NT2/D1 (cell line): ENCODE results near the gene FTSJ3.
"Not testable (repeated sequence)": the region's sequence is repeated elsewhere in the genome, so short reads cannot be mapped to it uniquely, and the experiment has no call there.

ENCODE experiments used
- DNase-seq: peaks from one replicate; pipeline ENCODE4 v3.0.0-alpha.2; 2011; ENCODE audit warnings: low read depth, low spot score
- H3K27me3 ChIP-seq: 2 replicates; pipeline ENCODE4 v1.6.0; 2011; ENCODE audit warnings: mild to moderate bottlenecking; ENCODE audit not compliant: insufficient read length, insufficient read depth
- H3K36me3 ChIP-seq: 2 replicates; pipeline ENCODE4 v1.6.1; 2011; ENCODE audit warnings: mild to moderate bottlenecking, low read length, mixed read lengths; ENCODE audit not compliant: insufficient read depth, insufficient read length
- H3K4me1 ChIP-seq: 2 replicates; pipeline ENCODE4 v1.5.1; 2011; ENCODE audit not compliant: insufficient read depth, insufficient read length
- H3K4me3 ChIP-seq: 2 replicates; pipeline ENCODE4 v1.5.1; 2011; ENCODE audit warnings: low read depth; ENCODE audit not compliant: insufficient read length
- H3K9ac ChIP-seq: 2 replicates; pipeline ENCODE4 v1.6.0; 2011; ENCODE audit warnings: low read depth; ENCODE audit not compliant: insufficient read length
- H3K9me3 ChIP-seq: 2 replicates; pipeline ENCODE4 v1.5.1; 2011; ENCODE audit warnings: mild to moderate bottlenecking, low read length; ENCODE audit not compliant: insufficient read depth
- SUZ12 ChIP-seq: IDR thresholded peaks from 2 replicates; pipeline ENCODE4 v1.6.1; 2011; ENCODE audit not compliant: insufficient read length, insufficient read depth; ENCODE audit errors: extremely low read depth
- YY1 ChIP-seq: IDR thresholded peaks from 2 replicates; pipeline ENCODE4 v1.6.1; 2011; ENCODE audit not compliant: insufficient read length, insufficient read depth
- ZNF274 ChIP-seq: IDR thresholded peaks from 2 replicates; pipeline ENCODE4 v1.6.1; 2011; ENCODE audit warnings: mild to moderate bottlenecking, low read depth, low read length

Gene FTSJ3

DNA sequence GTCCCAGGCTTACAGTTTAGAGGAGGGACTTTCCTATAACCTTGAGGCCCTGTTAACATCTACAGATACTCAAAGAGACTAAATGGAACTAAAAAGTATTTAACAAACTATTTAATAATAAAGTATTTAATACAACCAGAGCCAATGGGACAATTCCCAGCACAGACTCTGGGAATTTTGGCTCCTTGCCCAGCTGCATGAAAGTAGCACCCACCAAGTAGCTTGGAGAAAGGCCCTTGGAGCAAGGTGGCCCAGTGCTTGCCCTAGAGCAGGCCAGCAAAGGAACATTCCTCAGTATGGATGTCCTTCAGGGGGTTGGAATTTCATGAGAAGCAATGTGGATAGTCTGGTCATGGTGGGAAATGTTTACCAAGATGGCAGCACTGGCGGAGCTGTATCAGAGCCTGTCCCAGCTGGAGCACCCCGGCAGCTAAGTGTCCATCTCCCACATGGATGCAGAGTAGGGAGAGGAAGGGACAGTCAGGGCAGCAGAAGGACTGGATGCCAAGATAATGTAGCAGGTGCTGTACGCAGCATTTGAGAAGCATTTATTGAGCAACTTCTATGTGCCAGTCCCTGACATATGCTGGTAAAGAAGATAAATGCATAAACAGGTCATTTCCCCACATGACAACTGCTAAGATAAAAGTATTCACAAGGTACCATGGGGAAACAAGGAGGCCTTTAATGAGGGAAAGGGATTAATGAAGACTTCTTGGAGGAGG, 20.2 kb upstream of the FTSJ3 start:
- no peak for DNase-seq
- Histone ChIP-seq H3K4me3 (no peak overlapping the region), H3K36me3 (no peaks in the 10 kb centered on the region), H3K4me1 (no peaks in the 10 kb centered on the region), H3K9ac (no peak overlapping the region), H3K27me3 (peaks cover 12% of the 10 kb centered on the region), H3K9me3 (peaks cover 14% of the 10 kb centered on the region)
- no peak for TF ChIP-seq SUZ12
- no peak for TF ChIP-seq ZNF274
- TF ChIP-seq YY1: no peak

DNA sequence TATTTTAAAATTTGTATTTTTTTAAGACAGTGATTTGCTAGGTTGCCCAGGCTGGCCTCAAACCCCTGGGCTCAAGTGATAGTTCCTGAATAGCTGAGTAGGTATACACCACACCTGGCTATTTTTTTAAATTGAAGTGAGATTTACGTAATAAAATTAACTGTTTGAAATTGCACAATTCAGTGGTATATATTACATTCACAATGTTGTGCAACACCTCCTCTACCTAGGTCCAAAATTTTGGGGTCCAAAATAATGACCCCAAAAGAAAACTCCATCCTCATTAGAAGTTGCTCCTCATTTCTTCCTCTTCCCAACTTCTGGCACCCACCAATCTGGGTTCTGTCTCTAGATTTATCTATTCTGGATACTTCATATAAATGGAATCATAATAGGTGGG, 18.0 kb upstream of the FTSJ3 start:
- peaks cover 14% of the 10 kb centered on the region for H3K9me3 ChIP-seq
- DNase-seq: no peak
- TF ChIP-seq SUZ12: no peak
- no peak for TF ChIP-seq ZNF274
- TF ChIP-seq YY1: no peak
- peaks cover 6% of the 10 kb centered on the region for H3K4me1 ChIP-seq
- H3K4me3 ChIP-seq: no peak overlapping the region
- H3K27me3 ChIP-seq: peaks cover 12% of the 10 kb centered on the region
- no peak overlapping the region for H3K9ac ChIP-seq
- H3K36me3 ChIP-seq: peaks cover under 1% of the 10 kb centered on the region

DNA sequence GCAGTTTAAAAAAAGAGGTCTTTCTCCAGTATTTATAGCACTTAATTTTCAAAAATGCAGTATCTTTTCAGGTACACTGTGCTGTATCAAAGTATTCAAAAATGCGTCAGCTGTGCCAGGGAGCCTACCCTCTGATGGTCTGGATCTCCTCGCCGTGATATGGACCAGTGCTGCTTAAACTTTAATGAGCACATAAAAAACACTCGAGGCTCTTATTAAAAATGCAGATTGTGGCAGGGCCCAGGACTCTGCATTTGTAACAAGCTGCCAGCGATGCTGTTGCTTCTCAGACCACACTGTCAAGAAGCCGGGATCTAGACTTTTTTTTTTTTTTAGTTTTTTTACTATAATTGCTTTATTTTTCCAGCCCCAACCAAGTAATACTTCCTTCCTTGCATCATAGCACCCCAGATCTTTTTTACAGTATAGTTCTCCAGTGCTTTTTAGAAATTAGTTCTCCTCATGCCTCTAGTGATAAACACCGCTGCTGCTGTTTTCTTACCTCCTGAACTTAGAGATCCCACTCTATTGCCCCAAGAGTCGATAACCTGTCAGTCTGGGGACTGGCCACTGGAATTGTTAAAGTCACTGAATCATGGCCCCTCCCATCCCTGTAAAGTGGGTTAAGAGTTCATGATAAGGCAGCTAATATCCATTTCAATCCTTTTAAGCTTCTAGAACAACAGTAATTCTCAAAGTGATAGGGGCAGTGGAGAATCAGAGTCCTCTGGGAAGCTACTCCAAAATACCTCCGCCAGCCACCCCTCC, 16.6 kb upstream of the FTSJ3 start:
- Histone ChIP-seq H3K9me3 (peaks cover 14% of the 10 kb centered on the region), H3K36me3 (peaks cover 3% of the 10 kb centered on the region), H3K27me3 (peaks cover 12% of the 10 kb centered on the region), H3K4me3 (peak overlapping the region; percentile 79), H3K4me1 (peaks cover 8% of the 10 kb centered on the region), H3K9ac (peak overlapping the region; percentile 84)
- no peak for DNase-seq
- TF ChIP-seq YY1 (no peak), ZNF274 (no peak), SUZ12 (no peak)

DNA sequence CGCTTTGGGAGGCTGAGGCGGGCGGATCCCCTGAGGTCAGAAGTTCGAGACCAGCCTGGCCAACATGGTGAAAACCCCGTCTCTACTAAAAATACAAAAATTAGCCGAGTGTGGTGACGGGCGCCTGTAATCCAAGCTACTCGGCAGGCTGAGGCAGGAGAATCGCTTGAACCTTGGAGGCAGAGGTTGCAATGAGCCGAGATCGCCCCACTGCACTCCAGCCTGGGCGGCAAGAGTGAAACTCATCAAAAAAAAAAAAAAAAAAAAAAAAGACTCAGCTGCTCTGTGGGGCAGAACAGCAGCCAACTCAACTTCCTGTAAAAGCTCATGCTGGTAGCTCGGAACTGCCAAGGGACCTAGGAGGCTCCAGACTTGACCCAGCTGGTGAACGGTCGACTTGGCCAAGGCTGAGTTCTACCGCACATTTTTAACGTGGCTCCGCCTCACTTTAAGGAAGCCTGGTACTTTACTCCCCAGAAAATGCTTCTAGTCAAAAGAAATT, 16.0 kb upstream of the FTSJ3 start:
- H3K9ac ChIP-seq: peak overlapping the region; percentile 84
- peak overlapping the region; percentile 79 for H3K4me3 ChIP-seq
- not testable (repeated sequence) for DNase-seq

DNA sequence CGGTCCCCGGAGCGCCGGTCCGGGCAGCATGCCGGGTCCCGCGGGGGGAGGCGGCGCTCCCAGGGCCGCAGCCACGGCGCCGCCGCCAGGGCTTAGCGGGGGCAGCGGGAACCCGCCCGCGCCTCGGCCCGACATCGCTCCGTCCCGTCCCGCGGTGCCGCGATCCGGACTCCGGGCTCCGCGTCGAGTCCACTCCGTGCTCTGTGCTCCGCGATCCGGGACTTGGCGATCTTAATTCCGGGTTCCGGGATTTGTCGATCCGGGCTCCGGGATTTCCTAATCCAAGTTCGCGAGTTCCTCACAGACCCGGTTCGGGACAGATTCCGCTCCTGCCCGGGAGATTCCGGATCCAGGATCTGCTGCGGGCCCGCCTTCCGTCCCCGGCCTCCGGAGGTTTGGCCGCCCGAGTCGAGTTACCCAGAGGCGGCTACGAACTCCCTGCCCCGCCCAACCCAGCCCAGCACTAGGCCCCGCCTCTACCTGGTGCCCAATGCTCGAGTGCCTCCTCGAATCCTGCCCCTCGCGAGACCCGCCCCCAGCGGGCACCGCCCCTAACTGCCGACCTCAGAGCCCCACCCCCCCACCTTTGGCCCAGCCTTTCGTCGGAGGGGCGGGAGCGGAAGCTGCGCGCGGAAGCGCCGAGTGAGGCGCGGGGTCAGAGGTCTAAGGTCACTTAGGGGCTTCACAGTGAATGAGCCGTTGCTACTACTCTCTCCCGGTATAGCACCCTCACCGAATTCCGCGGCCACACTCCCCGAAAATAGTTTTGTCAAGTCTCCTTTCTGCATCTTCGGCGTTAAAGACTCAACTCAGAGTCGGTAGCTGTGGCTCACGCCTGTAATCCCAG, 15.3 kb upstream of the FTSJ3 start, which contains the start of gene SMARCD2:
TSS of gene SMARCD2 (minus strand) at position 146 of the 847 bp plus-strand sequence. CDS start at position 135, 11 bp downstream.
- Histone ChIP-seq H3K9me3 (peaks cover 4% of the 10 kb centered on the region; the same call in 1 of the 2 replicates), H3K36me3 (peaks cover 10% of the 10 kb centered on the region), H3K4me3 (peak within 1 kb of the TSS; percentile 89), H3K9ac (peak within 1 kb of the TSS; percentile 93), H3K27me3 (peaks cover 2% of the 10 kb centered on the region), H3K4me1 (peaks cover 17% of the 10 kb centered on the region)
- DNase-seq: peak; percentile 94
- no peak for TF ChIP-seq ZNF274
- TF ChIP-seq YY1: no peak
- TF ChIP-seq SUZ12: no peak

More for the DNA sequence above, 16.0 kb upstream of the FTSJ3 start:
- H3K36me3 ChIP-seq, H3K27me3 ChIP-seq: not testable (repeated sequence)
- H3K4me1 ChIP-seq: peaks cover 12% of the 10 kb centered on the region
- peaks cover 10% of the 10 kb centered on the region for H3K9me3 ChIP-seq

DNA sequence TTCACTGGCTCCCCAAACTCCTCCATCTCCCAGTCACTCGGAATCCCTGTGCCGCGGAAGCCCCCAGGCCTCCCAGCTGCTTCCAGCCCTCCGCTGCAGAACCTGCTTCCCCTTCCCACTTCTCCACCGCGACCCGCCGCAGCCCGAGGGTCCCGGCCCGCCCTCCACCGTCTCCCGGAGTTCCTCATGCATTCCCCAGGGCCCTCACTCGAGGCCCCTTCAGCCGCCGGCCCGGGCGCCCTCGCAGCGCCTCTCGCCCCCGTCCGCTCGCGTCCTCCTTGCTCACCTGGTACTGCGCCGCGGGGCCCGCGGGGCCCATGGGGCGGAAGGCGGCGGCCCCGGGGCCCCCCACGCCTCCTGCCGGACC, 14.7 kb upstream of the FTSJ3 start:
- TF ChIP-seq SUZ12 (no peak), ZNF274 (no peak), YY1 (no peak)
- DNase-seq: no peak
- H3K36me3 ChIP-seq: peaks cover 16% of the 10 kb centered on the region
- peak overlapping the region; percentile 93 for H3K9ac ChIP-seq
- H3K27me3 ChIP-seq: no peaks in the 10 kb centered on the region
- peaks cover 18% of the 10 kb centered on the region for H3K4me1 ChIP-seq
- no peaks in the 10 kb centered on the region for H3K9me3 ChIP-seq
- peak overlapping the region; percentile 89 for H3K4me3 ChIP-seq
